Fibroblast of upper back skin (primary cell): ENCODE data around the gene EYS.
"Not testable (repeated sequence)": the region's sequence is repeated elsewhere in the genome, so short reads cannot be mapped to it uniquely, and the experiment has no call there.

ENCODE experiments used
- DNase-seq: peaks from one replicate; pipeline ENCODE4 v3.0.0-alpha.2; 2013

EYS gene

GRCh38 chr6:64527899-64528298 lies 1179.1 kb downstream of the EYS start:
- no peak for DNase-seq

DNA sequence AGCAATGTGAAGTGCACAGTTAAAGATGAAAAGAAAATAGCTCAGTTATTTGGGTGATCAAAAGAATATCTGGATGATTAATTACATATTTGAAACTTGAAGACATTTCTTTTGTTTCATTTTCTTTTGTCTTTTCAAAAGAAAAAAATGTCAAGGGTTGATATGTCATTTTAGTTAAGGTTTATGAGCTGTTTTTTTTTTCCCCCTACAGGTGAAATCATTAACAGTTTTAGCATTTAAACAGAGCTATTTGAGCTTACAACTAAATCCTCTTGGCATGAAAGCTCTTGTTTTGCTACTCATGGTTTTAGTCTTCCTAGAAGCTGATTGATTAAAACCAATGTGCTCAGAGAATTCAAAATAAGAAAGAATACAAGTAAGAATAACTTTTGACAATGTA lies 1184.2 kb downstream of the EYS start:
- DNase-seq = no peak

DNA sequence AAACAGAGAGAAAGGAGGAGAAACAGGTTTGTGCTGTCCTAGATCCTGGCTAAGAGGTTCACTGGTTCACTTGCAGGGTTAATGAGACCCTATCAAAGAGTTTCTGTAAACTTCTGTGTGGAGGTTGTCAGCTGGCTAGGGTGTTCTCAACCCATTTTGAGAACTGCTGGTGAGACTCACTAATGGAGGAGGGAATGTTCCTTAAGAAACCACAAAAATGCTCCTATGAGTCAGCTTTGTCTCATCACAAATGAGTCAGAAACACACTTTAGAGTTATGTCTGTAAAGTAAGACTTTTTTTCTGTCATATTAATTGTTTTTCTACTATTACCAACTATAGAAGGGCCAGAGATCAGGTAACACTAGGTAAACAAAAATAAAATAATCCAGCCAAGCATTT lies 1187.0 kb downstream of the EYS start:
- peak; percentile 94 for DNase-seq

GRCh38 chr6:64516393-64516792 lies 1190.6 kb downstream of the EYS start:
- DNase-seq = no peak

DNA sequence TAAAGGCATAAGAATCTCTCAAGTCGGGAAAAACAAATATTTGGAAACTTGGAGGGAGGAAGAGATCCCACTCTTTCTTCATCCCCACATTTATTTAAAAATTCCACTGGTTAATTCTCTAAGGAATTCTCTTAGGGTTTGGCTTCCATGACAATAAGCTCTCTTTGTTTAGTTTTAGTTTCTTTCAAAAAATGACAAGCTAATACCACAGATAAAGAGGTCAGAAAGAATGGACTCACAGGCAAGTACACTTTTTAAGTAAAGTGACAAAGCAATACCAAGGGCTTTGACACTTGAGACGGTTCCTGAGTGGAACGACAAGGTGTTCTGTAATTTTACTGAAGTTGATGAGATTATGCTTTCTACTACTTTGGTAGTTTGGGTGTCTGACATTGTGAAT lies 1199.4 kb downstream of the EYS start:
- no peak for DNase-seq

DNA sequence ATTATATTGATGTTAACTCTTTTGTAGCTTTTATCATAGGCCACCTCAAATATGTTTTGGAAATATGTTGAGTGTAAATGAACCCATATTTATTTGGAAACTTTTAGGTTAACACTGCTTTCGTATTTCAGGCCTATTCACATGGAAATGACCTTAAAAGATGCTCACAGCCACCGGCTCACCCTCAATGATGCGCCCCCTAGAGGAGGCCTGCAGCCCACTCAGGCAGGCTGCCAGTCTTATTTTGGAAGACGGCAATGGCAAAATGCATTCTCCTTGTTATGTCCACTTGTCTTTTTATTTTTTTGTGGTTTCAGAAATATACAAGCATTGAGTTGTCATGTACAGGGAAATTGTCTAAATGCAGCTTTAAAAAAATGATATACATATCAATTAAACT lies 1201.7 kb downstream of the EYS start:
- no peak for DNase-seq

GRCh38 chr6:64504503-64504902 lies 1202.5 kb downstream of the EYS start:
- no peak for DNase-seq

GRCh38 chr6:64502801-64503200 lies 1204.2 kb downstream of the EYS start:
- no peak for DNase-seq

DNA sequence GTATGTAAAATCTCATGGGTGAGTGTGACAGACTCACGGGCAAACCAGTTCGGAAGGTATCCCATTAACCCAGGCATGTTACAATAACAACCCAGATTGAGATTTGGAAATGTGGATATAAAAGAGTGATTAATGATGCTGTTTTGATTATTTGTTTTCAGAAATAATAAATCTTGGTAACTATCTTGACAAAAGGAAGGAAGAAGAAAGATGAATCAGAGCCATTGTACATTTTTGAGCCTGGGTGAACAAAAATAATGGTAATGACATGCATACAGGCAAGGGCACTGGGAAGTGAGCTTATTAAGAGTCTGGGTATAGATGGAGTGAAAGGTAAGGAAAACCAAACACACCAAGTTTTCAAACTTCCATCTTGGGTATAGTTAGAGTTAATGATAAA lies 1209.4 kb downstream of the EYS start:
- DNase-seq = no peak

DNA sequence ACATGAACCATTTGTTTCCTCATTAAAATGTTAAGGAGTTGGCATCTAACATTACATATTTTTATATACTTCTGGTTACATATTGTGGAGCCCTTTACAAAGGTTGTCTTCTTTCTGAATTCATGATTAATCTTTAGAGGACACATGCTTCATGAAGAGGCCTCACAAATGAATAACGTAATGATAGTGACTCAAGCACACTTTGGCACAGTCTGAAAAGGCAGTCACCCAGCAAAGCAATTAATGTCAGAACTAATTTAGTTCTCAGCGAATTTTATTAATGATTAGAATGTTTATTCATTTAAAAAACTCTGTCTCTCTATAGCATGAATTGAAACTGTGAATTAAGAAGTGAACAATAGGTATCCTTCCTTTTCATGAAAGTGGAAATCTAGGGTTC lies 1217.3 kb downstream of the EYS start:
- DNase-seq = no peak

DNA sequence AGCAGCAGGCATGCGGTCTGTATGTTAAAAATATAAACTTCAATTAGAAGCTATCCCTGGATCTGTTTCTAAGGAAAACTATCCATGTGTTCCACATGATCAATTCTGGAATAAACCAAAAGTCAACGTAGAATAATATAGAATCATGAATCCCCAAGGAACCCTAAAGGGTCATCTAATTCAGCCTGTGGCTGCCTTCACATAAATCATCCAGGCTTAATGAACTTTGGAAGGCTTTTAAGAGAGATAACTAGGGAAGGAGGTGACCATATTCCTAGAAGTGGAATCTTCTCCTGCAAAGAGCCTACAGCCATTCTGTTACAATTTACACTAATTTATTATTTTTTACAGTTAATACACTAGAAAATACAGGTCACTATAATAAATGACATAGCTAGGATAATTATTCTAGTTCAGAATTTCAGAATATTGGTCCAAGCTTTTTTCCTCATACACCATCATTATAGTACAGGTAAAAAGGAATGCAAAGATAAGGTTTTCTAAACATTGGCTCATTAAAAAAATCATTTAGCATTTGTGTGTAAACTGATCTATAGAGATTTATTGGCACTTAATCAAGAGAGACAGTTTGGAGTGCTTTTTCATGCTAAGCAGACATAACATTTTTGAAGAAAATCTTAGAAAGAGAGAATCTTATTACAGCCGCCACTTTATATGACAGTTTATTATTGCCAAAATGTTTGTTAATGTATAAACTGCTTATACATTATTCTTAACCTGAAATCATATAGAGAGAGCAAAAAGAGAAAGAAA lies 1220.3 kb downstream of the EYS start:
- no peak for DNase-seq

- DNase-seq = no peak
Measured at GRCh38 chr6:64483956-64484499, 1223.0 kb downstream of the EYS start.

GRCh38 chr6:64482631-64483030 lies 1224.4 kb downstream of the EYS start:
- no peak for DNase-seq

GRCh38 chr6:64479134-64479533 lies 1227.9 kb downstream of the EYS start:
- DNase-seq = no peak

- peak; percentile 35 for DNase-seq
Measured at GRCh38 chr6:64477391-64477790, 1229.6 kb downstream of the EYS start.

DNA sequence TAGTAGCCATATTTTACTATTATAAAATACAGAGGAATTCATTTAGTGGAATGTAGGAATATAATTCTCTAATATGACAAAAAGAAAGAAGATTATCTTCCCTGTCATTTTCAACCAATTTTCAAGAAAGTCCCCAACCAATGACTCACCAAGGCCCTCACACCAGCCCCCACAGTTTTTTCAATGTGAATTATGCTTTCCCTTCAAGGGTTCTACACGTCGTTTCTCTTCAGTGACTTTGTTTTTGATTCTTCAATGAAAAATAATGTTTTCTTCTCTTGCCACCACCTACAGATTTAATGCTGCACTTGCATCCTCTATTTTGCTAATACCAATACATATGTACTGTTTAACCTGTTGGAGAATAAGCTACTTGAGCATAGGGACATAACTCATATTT lies 1230.1 kb downstream of the EYS start:
- DNase-seq = no peak

DNA sequence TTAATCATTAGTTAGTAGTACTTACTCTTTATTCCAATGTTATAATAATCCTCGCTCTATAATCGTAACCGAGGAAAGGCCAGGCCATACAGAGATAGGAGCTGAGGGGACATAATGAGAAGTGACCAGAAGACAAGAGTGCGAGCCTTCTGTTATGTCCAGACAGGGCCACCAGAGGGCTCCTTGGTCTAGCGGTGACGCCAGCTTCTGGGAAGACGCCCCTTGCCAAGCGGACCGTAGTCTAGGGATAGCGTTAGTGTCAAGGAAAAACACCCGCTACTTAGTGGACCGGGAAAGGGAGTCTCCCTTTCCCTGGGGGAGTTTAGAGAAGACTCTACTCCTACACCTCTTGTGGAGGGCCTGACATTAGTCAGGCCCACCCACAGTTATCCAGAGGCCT lies 1237.6 kb downstream of the EYS start:
- not testable (repeated sequence) for DNase-seq

DNA sequence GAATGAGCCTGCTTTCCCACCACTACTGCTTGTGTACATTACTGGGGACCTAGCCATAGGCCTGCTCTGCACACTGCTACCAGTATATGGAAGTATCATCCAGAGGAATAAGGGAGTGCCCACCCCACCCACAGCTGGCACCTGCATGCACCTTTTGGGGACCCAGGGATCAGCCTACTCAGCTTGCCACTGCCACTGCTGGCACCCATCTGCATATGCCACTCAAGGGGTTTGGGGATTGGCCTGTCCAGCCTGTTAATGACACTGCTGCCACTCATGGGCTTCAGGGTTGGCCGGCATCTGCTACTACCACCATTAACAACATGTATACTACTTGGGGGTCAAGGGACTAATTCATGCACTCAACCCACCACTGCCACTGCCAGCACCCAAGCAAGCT lies 1239.4 kb downstream of the EYS start:
- DNase-seq = no peak

DNA sequence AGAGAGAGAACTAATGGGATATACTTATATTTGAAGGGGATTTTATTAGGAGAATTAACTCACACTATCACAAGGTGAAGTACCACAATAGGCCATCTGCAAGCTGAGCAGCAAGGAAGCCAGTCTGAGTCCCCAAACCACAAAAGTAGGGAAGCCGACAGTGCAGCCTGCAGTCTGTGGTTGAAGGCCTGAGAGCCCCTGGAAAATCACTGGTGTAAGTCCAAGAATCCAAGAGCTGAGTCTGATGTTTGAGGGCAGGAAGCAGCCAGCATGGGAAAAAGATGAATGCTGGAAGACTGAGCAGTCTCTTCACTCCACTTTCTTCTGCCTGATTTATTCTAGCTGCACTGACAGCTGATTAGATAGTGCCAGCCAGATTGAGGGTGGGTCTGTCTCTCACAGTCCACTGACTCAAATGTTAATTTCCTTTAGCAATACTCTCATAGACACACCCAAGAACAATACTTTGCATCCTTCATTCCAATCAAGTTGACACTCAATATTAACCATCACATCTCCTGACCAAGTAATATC lies 1247.5 kb downstream of the EYS start:
- DNase-seq = no peak

- DNase-seq = not testable (repeated sequence)
Measured at GRCh38 chr6:64448101-64448500, 1258.9 kb downstream of the EYS start.

DNA sequence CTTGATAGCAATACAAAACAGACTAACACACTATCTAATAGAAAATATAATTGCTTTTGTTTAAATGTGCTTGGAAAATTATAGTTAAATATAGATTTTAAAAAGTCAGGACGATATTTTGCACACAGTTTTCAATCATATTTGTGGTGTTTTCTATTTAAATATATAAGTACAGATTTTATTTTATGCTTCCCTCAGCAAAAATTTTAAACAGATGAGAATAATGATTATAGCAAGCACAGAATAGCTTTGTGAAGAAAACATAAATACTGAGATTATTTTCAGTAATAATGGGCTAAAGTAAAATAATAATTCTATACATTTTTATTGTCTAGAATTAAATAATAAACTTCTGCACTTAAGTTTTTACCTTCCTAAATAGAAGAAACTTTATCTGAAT lies 1262.0 kb downstream of the EYS start:
- DNase-seq = no peak

DNA sequence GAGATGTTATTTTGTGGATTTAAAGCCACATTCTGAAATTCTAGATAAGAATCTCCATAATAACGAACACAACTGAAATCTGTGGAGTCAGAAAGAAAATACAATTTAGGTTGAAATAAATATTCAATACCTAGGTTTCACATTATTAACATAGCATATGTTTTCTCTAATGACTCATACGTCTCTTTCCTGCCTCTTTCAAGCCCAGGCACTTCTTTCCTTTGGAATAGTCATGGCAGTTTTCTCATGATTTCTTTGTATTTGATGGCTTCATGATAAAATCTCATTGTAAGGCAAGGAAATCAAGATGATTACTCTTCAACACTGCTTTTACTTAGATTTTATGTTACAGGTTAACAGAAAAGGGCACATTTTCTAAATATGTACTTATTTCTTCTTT lies 1267.8 kb downstream of the EYS start:
- no peak for DNase-seq

DNA sequence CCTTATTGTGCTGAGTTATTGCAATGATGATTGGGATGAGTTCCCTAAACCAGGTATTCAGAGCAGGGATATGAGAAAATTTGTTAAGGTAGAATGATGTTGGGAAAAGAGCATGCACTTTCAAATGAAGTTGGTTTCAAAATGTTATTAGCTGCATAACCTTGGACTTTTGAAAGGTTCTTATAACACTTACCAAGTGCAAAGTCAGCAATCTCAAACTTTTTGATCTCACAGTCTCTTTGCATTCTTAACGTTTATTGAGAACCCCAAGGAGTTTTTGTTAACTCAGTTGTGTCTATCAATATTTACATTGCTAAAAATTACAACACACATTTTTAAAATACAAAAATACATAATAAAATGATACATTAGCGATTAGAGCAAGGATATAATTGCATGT lies 1269.0 kb downstream of the EYS start:
- DNase-seq = no peak

GRCh38 chr6:64429926-64430325 lies 1277.1 kb downstream of the EYS start:
- peak; percentile 30 for DNase-seq

- DNase-seq = no peak
Measured at GRCh38 chr6:64428186-64428585, 1278.8 kb downstream of the EYS start.
